Measurements from ENCODE around the gene BACH2. TPM values are rescaled to one million over a fixed set of nuclear protein-coding genes. Genes with fewer than 3 reads are reported as not detected.

Gene BACH2
- polyA plus RNA-seq, 2 of the 4 experiments (the other 2 are of a cell fraction), result 0.01 to 0.36 TPM

- no peak for FAIRE-seq
- Histone ChIP-seq H3K4me3 (no peak overlapping the region), H3K4me2 (no peak overlapping the region), H3K27ac (no peak overlapping the region), H3K9me3 (no peaks in the 10 kb centered on the region), H3K4me1 (0 out of 3 replicates have a peak, but pooled peaks cover under 1% of the 10 kb centered on the region)
- ATAC-seq, result peak; percentile 39 to 56; a peak in 2 of 6 replicates
- no peak for DNase-seq (ENCODE audit: low read depth in 1 of 2, low spot score in 1 of 2)
- TF ChIP-seq CTCF (IDR thresholded peaks at IDR 0.05), result no peak
- TF ChIP-seq ZSCAN20 (CRISPR knock-in tag; IDR thresholded peaks at IDR 0.05), result no peak
- 0 out of 5 replicates have a peak, but pooled peaks have one; percentile 8 to 14 for TF ChIP-seq RAD21 (conservative IDR thresholded peaks at IDR 0.05 in 1 of 2, IDR thresholded peaks at IDR 0.05 in 1 of 2)
- ChIA-PET POLR2A (no interaction called here), CTCF (interaction anchor here (1.3 kb wide), 1 partner anchor 10 kb away, joined by 3 read pairs; no protein-coding TSS in a partner anchor)
- WGBS (ENCODE audit: missing lambda C conversion rate), result 44% methylated on average over 3 of the region's 4 CpGs
Observed at GRCh38 chr6:90098001-90098531, 198.6 kb downstream of the BACH2 start.

GRCh38 chr6:90097356-90097755 is 199.3 kb downstream of the BACH2 start:
- H3K27ac ChIP-seq, result no peak overlapping the region
- H3K4me1 ChIP-seq, result no peaks in the 10 kb centered on the region
- DNase-seq (ENCODE audit: low read depth in 1 of 2, low spot score in 1 of 2) (no peak), FAIRE-seq (no peak), ATAC-seq (no peak)
- CTCF ChIA-PET, result interaction anchor here (1.3 kb wide), 1 partner anchor 9 kb away, joined by 3 read pairs; no protein-coding TSS in a partner anchor
- TF ChIP-seq JUN (IDR thresholded peaks at IDR 0.05) (no peak), EP300 (IDR thresholded peaks at IDR 0.05) (no peak), POLR2AphosphoS2 (conservative IDR thresholded peaks at IDR 0.05; ENCODE audit: low read length) (no peak), EHMT2 (IDR thresholded peaks at IDR 0.05; ENCODE audit: low read depth) (no peak), ESRRA (IDR thresholded peaks at IDR 0.05; ENCODE audit: borderline replicate concordance, low read length) (no peak), HOXA7 (CRISPR knock-in tag; IDR thresholded peaks at IDR 0.05) (no peak), CTCF (IDR thresholded peaks at IDR 0.05) (no peak), BHLHE40 (IDR thresholded peaks at IDR 0.05; ENCODE audit: low read depth, low read length) (no peak), MAZ (IDR thresholded peaks at IDR 0.05; ENCODE audit: borderline replicate concordance, low read depth, low read length) (no peak), SREBF2 (IDR thresholded peaks at IDR 0.05) (no peak), KDM1A (IDR thresholded peaks at IDR 0.05; ENCODE audit: low read depth) (no peak), HOXB13 (CRISPR knock-in tag; IDR thresholded peaks at IDR 0.05; ENCODE audit: low read depth) (no peak), HES2 (IDR thresholded peaks at IDR 0.05) (no peak), MYC (IDR thresholded peaks at IDR 0.05; ENCODE audit: borderline replicate concordance, low read length) (no peak), MAFK (IDR thresholded peaks at IDR 0.05; ENCODE audit: partially characterized antibody) (no peak)
- TF ChIP-seq, protein P1, sequence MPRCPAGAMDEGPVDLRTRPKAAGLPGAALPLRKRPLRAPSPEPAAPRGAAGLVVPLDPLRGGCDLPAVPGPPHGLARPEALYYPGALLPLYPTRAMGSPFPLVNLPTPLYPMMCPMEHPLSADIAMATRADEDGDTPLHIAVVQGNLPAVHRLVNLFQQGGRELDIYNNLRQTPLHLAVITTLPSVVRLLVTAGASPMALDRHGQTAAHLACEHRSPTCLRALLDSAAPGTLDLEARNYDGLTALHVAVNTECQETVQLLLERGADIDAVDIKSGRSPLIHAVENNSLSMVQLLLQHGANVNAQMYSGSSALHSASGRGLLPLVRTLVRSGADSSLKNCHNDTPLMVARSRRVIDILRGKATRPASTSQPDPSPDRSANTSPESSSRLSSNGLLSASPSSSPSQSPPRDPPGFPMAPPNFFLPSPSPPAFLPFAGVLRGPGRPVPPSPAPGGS (IDR thresholded peaks at IDR 0.05), result no peak
- 39% methylated on average over 7 of the region's 7 CpGs for WGBS (ENCODE audit: missing lambda C conversion rate)
- H3K9me3 ChIP-seq, result no peaks in the 10 kb centered on the region
- POLR2A ChIA-PET, result no interaction called here
- no peak overlapping the region for H3K4me3 ChIP-seq
- no peak overlapping the region for H3K4me2 ChIP-seq
